GM19099 (cell line): Measurements from ENCODE around the gene CA14.

ENCODE experiments used
- POLR2A ChIP-seq: IDR thresholded peaks from 3 replicates; pipeline ENCODE4 v1.6.1; 2011; ENCODE audit warnings: low read depth; ENCODE audit not compliant: insufficient read length; ENCODE audit errors: extremely low read depth

CA14 gene

GRCh38 chr1:150257624-150258585, at the start of gene CA14:
Gene CA14, plus strand, starts transcription at chr1:150257774. Its CDS starts 355 bp downstream, at chr1:150258129.
- TF ChIP-seq POLR2A: no peak

GRCh38 chr1:150210091-150210490, 47.5 kb upstream of the CA14 start:
- no peak for TF ChIP-seq POLR2A

GRCh38 chr1:150210706-150211105, 46.9 kb upstream of the CA14 start:
- TF ChIP-seq POLR2A: no peak

GRCh38 chr1:150212070-150212469, 45.5 kb upstream of the CA14 start:
- TF ChIP-seq POLR2A: no peak

- TF ChIP-seq POLR2A: peak; percentile 78
Observed at GRCh38 chr1:150213170-150214098, 44.1 kb upstream of the CA14 start.

- TF ChIP-seq POLR2A: no peak
Observed at GRCh38 chr1:150221552-150221951, 36.0 kb upstream of the CA14 start.

GRCh38 chr1:150224983-150225382, 32.6 kb upstream of the CA14 start:
- TF ChIP-seq POLR2A: no peak

GRCh38 chr1:150225546-150225945, 32.0 kb upstream of the CA14 start:
- TF ChIP-seq POLR2A: no peak

- TF ChIP-seq POLR2A: no peak
Observed at GRCh38 chr1:150226486-150226885, 31.1 kb upstream of the CA14 start.

GRCh38 chr1:150227228-150227627, 30.3 kb upstream of the CA14 start:
- no peak for TF ChIP-seq POLR2A

GRCh38 chr1:150233359-150234308, 23.9 kb upstream of the CA14 start:
- no peak for TF ChIP-seq POLR2A

- no peak for TF ChIP-seq POLR2A
Observed at GRCh38 chr1:150234309-150234565, 23.3 kb upstream of the CA14 start.

GRCh38 chr1:150234566-150235293, 22.8 kb upstream of the CA14 start:
- TF ChIP-seq POLR2A: peak; percentile 95

- TF ChIP-seq POLR2A: no peak
Observed at GRCh38 chr1:150235294-150235851, 22.2 kb upstream of the CA14 start.
